NCI-H2227 treated with DMSO at 0.1 percent for 48 hours (cell line): ENCODE results near the gene TMTC4.
"Not testable (repeated sequence)": the region's sequence is repeated elsewhere in the genome, so short reads cannot be mapped to it uniquely, and the experiment has no call there.

ENCODE experiments used
- DNase-seq: peaks from one replicate; lab custom pipeline; 2025; lab: John Stamatoyannopoulos, UW

TMTC4 gene

DNA sequence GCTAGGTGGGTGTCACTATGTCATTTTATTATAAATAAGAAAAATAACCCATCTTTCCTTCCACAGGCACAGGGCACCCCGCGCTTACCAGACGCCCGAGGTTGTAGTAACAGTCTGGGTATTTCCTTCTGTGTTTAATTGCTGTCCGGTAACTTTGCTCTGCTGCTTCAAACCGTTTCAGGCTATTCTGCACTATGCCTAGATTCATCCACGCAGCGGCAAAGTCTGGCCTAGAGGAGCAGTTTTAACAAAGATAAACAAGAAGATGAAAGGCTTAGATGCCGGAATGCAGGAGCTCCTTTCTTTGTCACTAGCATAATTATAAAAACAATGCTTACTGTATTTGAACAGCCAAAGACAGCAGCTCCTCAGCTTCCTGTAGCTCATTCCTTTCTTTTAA, 49.1 kb downstream of the TMTC4 start:
- no peak for DNase-seq

DNA sequence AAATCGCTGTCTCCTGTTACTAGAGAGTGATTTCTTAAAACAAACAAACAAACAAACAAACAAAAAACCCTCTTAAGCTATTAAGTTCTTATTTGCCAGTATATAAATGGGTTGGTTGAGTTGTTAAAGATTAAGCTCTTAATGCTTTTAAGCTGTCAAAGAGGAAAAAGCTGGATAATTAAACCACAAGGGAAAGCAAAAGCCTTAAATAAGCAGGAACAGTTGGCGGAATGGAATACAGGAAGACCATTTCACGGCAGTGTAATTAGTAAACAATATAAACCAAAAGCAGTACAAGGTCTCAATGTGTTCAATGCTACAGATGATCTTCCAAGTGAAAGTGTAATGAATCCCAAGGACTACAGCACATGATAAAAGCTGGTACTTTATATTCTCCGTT, 53.8 kb downstream of the TMTC4 start:
- no peak for DNase-seq

DNA sequence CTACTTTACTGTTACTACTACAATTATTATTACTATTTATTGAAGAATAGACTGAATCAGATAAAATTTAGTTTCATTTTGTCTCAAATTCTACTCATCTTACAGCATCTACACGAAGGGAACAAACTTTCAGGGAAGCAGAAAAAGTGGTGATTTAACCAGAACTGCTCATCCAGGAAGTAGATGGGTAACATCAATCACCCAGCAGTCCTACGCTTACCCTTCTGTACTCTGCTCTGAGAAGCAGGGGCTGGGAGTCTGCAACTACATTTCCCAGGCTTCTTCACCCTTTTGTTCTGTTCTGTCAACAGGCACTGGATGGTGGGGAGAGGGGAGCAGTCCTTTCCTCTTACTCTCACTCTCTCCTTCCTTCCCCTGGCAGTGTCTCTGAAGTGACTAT, 54.7 kb downstream of the TMTC4 start:
- DNase-seq: no peak

DNA sequence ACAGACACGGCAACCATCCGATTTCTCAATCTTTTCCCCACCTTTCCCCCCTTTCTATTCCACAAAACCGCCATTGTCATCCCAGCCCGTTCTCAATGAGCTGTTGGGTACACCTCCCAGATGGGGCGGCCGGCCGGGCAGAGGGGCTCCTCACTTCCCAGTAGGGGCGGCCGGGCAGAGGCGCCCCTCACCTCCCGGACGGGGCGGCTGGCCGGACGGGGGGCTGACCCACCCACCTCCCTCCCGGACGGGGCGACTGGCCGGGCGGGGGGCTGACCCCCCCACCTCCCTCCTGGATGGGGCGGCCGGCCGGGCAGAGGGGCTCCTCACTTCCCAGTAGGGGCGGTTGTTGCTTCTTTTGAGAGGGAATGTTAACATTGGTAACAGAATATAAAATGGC, 55.7 kb downstream of the TMTC4 start:
- DNase-seq: not testable (repeated sequence)

DNA sequence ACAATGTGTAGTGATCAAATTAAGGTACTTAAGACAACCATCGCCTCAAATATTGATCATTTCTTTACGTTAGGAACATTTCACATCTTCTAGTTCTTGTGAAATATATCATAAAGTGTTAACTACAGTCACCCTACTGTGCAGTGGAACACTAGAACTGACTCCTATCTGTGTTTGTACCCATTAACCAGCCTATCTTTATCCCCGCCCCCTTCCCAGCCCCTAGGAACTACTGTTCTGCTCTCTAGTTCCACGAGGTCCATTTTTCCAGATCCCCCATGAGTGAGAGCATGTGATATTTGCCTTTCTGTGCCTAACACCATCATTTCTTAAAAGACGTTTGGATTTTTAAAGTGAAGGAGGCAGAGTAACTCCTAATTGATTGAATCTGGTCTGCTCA, 61.6 kb downstream of the TMTC4 start:
- no peak for DNase-seq

DNA sequence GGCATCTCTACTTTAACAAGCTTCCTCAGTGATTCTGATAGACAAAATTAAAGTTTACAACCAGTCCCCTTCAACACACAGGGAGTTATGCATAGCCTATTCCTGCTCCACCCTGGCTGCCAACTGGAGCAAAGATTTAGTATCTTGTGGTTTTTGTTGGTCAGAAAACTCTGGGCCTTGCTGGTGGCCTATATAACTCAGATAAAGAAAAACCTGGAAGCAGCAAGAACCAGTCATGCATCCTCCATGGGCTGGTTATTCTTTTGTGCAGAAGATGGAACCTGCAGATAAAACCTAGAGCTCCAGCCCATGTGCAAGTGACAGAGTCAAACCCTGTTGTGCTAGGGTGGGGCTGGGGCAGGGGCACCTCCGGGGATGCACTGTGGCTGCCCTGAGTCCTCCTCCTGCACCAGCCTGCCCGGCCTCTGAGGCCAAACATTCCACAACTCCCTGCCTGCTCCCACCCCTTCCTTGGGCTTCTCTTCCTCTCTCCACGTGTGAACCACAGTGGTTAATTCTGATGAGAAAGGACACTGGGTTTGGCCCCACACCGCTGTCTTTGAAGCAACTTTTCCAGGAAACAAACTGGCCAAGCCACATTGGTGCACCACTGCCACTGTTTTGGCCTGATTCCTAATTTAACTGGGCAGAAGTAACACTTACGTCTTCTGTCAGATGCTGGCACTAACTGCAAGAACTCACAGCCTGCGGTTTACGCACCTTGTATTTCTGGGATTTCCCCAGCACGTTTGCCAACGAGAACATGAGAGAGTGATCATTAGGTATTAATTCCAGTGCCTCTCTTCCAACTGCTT, 62.7 kb downstream of the TMTC4 start:
- no peak for DNase-seq

DNA sequence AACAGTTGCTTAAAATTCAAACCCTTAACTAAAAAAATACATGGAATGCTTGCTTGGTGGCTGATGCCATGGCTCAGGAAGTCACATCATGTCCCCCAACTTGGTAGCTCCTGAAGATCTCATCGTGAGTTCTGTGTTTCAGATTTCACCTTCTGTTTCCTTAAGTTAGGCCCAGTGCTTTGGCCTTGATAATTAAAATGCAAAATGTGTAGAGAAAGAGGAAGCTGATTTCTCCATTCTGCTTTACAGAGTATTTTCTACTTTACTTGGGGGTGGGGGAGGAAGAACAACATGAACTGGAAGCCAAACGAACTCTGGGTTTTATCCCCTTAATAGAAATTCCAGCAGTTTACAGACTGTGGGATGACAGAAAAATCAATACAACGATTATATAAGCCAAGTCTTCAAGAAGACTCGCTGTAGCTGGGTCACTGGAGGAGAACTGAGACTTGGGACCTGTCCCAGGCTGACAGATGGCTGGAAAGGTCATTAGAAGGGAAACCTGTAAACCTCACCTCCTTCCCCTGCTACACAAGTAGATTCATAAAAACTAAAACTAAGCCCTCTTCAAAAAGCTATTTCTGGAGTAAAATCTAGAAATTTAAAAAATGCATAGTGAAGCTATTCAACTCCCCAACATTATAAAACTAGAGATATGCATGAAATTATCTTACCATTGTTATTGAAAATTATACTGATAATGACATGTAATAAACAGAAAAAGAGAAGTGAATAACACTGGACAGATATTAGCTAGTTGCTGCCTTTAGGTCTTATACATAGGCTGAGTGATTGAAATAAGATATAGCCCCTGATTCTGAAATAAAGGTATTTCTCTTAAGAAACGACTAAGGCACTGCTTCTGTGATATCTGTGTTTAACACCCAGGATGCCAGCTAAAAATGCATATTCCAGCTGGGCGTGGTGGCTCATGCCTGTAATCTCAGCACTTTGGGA, 63.9 kb downstream of the TMTC4 start:
- no peak for DNase-seq

DNA sequence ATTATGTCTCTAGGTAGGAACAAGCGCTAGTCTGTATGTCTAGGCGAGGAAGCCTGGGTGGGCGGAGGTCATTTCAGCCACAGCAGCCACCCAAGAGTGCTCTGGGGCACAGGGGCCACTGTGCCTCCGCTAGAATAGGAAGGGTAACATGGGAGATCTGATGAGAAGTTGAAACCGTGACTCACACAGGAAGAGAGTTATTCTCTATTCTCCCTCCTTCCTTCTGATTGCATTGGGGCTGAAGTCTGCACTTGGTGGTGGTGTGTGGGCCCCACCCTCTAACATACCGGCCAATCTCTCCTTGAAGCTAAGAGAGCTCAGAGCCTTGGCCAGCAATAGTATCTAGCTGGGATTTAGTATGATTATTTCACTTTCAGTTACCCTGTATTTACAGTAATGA, 65.7 kb downstream of the TMTC4 start:
- no peak for DNase-seq

DNA sequence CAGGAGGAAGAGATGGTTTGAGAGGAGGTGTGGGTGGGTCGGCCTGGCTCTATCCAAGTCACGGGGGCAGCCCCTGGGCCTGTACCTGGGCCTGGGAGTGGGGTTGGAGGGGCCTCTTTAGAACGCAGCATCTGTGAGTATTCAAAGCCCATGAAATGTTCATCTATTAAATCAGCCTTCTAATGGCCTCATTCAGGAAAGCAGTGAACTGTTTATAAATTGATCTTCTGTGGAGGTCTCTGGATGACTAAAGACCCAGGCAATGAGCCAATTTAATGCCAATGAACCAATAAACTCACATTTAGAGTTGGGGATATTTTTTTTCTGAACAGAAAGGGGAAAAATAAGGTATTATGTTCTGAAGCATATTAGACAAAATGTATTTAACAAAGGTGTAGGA, 66.1 kb downstream of the TMTC4 start:
- DNase-seq: no peak

DNA sequence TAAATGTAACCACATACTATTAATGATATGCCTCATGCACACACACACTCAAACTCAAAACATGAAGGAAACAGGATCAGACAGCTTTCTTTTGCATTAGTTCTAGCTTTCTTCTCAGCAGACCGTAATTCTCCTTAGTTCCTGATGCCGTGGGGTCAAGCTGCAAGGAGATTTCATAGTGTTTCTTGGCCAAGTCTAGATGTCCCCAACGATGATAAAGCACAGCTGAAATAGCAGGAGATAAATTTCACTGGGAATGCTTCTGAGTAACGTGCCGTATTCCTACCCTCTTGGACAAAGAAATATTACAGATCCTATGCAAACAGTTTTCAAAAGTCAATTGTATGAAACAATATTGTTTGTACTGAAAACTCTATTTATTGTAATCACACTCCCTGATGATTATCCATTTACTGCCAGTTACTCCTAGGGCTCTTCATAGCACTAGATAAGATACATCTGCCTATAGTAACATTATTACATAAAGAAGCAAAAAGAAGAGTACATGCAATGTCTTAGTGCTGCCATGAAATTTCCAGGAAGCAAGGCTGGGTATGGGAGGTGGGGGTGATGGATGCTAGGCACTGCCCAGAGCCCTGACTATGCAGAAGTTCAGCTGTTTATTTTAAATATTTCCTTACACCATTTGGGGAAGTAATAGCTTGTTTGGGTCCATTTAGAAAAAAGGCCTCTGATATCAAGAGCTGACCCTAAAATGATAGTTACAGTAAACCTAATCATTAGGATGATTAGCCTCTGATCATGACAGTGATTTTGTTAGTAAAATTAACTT, 69.5 kb downstream of the TMTC4 start:
- DNase-seq: no peak

DNA sequence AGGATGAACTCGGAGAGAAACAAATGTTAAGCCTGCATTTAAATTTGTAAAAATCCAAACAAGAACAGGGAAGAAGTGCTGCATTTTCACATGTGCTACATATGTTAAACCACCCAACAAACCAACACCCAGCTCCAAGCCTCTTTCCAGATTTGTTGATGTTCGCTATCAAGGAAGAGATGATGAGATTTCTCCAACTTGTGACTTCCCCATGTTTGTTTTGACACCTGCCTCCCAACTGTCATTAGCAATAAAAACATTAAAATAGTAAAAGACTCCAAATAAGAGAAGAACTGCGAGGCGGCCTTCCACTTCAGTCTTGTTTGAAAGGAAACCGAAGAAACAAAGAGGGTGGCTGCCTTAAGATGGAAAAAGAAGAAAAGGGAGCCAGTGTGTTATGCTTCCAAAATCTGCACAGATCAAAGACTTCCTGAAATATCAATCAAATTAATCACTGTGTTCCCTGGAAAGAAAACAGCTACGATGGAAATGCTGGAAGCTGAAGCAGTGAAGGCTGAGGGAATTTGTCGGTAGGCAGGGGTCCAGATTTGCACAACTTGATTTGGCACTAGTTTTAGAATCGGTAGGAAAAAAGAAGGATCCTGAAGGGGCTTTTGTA, 72.0 kb downstream of the TMTC4 start:
- no peak for DNase-seq

DNA sequence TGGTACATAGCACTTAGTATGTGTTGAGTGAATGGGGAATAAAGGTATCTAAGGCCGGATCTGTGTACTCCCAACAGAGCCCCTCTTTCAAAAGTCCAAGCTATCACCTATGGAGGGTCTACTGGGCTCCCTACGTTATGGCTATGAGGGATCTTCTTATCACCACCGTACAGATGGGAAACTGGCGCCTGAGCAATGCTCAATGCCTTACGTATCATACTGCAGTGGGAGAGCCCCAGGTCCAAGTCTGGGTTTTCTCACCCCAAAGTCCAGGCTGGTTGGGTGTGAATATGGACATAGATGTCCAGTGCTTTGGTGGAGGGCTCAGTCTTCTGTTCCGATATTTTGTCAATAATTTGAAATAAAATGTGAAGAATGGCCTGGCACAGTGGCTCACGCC, 72.9 kb downstream of the TMTC4 start:
- DNase-seq: no peak

DNA sequence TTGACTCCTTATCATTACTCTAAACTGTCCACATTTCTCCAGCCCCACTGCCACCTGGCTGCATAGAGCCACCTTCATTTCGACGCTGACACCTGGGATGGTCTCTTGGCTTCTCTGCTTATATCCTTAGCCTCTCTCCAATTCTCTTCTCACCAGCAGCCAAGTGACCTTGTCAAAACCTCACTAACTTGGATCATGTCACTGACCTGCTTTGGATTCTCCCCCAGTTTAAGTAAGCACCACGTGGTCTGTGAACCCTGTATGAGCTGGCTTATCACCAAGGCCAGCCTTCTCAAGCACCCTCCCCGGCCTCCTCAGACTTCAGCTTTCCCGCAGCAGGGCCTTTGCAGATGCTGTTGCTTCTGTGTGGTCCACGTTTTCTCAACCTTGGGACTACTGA, 73.7 kb downstream of the TMTC4 start:
- DNase-seq: no peak

DNA sequence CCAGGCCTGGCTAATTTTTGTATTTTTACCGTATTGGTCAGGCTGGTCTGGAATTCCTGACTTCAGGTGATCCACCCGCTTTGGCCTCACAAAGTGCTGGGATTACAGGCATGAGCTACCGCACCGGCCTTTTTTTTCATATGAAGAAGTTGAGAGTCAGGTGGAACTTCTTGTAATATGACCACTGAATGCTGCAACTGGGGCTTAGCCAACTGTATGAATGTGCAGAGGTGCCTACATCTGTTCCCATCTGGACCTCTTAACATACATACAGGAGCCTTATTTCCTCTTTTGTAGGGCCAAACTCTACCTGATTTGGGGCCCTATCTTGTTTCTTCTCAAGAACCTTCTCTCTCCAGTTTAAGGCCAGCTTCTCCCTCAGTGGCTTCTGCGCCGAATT, 74.1 kb downstream of the TMTC4 start:
- DNase-seq: no peak

DNA sequence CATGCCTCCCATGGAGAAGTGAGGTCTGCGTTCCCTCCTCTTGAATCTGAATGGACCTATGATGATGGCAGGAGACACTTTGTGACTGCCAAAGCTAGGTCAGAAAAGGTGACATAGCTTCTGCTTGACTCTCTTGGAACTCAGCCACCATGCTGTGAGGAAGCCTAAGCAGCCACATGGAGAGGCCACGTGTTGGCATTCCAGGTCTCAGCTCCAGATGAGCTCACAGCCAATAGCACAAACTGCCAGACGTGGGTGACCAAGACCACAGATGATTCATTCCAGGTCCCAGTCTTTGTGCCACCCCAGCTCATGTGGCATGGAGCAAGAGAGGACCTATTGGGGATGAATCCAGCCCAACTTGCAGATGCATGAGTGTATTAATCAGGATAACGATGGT, 77.3 kb downstream of the TMTC4 start:
- no peak for DNase-seq

DNA sequence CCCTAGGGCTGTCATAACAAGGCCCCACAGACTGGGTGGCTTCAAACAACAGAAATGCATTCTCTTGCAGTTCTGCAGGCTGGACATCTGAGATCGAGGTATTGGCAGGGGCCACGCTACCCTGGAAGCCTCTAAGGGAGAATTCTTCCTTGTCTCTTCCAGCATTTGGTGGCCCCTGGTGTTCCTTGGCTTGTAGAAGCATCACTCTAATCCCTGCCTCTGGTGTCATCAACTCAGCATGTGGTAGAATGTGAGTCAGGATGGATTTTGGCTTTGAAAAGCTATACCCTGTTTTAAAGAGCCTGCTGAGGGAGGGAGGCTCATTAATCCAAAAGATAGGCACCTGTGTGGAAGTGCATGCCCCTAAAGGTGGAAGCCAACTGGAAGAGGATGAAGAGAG, 78.1 kb downstream of the TMTC4 start:
- DNase-seq: no peak

DNA sequence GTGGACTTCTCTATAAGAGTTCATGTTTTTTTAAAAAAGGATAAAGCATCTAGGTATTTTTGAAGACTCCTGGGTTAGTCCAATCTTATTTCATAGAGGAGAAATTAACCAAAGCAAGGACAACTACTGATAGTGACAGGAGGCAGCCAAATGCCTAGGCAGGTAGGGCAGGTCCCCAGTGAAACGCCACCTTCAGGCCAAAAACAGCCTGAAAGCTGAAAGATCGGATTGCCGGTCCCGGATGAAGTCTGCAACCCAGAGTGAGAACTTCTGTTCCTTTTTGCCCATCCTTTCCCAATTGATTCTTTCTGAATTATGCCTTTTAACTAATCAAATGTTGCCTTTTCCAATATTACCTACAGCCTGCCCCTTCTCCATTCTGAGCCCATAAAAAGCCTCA, 79.9 kb downstream of the TMTC4 start:
- DNase-seq: no peak

DNA sequence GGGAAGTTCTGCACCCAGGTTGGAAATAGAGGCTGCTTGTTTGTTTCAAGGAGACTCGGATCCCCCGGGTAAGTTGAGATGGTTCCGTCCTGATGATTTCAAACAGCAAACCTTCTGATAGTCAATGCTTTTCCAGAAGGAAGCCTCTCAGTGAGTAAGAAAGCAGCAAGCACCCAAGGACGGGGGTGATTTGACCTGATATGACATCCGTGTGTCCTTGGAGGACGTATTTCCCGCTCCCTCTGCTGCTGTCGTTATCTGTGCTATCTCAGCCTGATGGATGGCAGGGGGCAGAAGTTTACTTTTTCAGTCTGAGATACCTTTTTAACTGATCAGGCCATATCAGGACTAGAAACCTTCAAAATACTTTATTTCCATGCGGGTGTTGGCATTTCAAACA, 80.3 kb downstream of the TMTC4 start:
- no peak for DNase-seq

DNA sequence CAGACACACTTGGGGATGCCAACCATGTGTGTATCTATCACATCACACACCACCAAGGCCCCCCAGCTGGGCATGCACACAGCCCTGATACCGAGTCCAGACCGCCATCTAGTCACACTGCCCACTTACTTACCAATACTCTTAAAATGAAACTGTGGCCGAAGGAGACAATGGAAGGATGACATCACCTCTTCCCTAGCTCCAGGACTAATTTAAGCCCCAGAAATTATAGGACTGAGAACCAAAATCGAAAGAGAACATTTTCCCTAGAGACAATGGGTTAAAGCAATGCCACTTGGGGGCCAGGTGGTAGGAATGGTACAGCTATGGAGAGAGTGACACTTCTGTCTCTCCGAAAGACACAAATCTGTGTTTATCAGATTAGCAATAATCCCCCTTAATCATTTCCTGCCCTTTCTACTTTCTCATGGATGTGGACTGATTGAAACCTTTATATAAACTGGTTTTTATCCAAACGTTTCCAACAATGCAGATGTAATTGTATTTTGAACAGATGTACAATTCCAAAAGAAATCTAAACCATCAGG, 85.3 kb downstream of the TMTC4 start:
- DNase-seq: no peak

DNA sequence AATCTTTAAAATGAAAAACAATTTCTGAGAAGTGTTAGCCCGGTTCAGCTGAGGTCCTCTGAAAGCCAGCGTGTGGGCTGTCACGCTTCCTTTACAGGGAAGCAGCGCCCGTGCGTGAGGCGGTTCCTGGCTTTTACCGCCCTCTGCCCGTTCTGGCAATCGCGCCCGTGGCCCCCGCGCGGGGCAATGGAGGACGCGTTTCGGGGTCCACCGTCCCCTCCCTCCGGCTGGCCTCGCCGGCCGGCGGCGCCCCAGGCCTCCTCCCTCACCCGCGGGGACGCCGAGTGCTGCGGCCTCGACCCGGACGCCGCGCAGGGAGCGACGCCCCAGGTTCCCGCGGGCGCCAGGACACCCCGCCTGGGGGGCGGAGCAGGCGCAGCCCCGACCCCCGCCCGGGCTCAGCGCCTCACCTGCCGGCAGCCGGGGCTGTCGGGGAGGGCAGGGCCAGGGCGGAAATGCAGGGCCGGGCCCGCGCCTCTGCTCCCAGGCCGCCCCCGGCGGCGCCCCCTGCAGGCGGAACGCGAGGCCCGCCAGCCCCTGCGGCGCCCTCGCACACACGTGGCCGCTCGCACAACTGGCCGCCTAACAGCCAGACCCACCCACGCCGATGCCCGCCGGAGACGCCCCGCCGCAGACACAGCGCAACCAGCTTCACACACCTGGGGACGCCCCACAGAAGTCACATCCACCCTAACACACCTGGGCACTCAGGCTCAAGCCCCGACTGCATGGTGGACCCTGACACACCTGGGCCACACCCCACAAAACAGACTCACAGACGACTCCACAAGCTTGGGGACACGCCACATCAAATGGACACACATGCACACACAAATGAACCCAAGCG, 86.0 kb downstream of the TMTC4 start, which contains the start of gene GGACT:
Gene GGACT, minus strand, starts transcription at position 459 of the 847 bp plus-strand sequence. CDS start 56,198 bp downstream, outside the sequence.
- DNase-seq: peak; percentile 29

DNA sequence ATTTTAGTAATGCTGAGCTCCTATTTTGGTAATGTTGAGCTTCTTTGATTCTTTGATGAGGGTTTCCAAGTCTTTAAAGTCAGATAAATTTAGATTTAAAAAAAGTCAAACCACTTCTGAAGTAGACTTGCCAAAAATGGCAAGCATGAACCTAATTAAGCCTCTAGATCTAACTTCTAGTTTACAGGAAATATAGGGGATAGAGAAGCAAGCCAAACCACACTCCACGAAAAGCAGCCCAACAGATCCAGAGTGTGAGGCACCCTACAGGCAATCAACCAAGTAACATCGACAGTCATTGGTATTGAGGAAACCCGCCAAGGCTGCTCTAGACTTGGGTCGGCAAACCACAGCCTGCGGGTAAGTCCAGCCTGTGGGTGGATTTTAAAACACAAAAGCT, 89.7 kb downstream of the TMTC4 start:
- no peak for DNase-seq
